ENCODE results near the gene SPNS2.

The SPNS2 gene

DNA sequence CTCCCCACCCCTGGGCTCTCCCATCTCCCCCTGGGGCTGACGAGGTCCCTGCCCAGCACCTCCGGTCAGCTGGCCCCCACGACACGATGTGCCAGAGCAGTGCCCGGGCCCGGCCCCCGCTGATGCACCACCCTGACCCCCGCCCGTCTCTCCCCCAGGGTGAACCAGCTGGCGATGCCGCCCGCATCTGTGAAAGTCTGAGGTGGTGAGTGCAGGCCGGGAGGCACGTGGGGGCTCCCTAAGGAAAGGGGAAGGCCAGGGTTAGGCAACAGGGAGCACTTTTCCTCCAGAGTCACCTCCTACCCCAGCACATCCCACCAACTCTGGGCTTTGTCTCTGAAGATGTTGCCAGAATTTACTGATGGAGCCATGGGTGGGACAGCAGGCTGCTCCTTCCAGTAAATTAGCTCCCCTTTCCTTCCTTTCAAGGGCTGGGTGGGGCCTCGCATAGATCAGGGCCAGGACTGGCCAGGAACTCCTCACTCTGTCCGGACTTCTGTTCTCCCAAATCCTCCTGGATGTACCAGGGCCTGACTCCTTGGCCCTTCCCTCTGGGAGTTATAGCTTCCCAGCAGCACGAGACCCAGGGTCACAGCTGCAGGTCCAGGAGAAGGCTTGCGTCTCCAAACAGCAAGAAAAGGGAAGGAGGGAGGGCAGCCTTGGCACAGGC lies 38.2 kb downstream of the SPNS2 start:
- Histone ChIP-seq H3K27ac (ENCODE audit: low read depth, low read length) (no peak overlapping the region), H3K36me3 (ENCODE audit: insufficient read depth, low read length) (peaks cover under 1% of the 10 kb centered on the region), H3K4me3 (ENCODE audit: low read depth in 1 of 2, low read length in 2 of 2) (peak overlapping the region in 1 of 2 donors; percentile 14), H3K9ac (ENCODE audit: low read length) (no peak overlapping the region), H3K9me3 (ENCODE audit: low read length) (no peaks in the 10 kb centered on the region), H3K4me1 (ENCODE audit: insufficient read depth, low read length) (peaks cover 8% of the 10 kb centered on the region), H3K27me3 (ENCODE audit: control insufficient read depth in 1 of 2, insufficient read depth in 2 of 2, low read length in 2 of 2) (peaks cover 0 to 13% of the 10 kb centered on the region in 2 donors)

- peaks cover 8% of the 10 kb centered on the region for H3K4me1 ChIP-seq (ENCODE audit: insufficient read depth, low read length)
- H3K9ac ChIP-seq (ENCODE audit: low read length): no peak overlapping the region
- no peaks in the 10 kb centered on the region for H3K9me3 ChIP-seq (ENCODE audit: low read length)
- peaks cover 8% of the 10 kb centered on the region for H3K36me3 ChIP-seq (ENCODE audit: insufficient read depth, low read length)
- H3K4me3 ChIP-seq (ENCODE audit: low read depth in 1 of 2, low read length in 2 of 2): no peak overlapping the region
- H3K27ac ChIP-seq (ENCODE audit: low read depth, low read length): no peak overlapping the region
- peaks cover 0 to 13% of the 10 kb centered on the region in 2 donors for H3K27me3 ChIP-seq (ENCODE audit: control insufficient read depth in 1 of 2, insufficient read depth in 2 of 2, low read length in 2 of 2)
Observed at GRCh38 chr17:4537451-4538235, 39.0 kb downstream of the SPNS2 start.

DNA sequence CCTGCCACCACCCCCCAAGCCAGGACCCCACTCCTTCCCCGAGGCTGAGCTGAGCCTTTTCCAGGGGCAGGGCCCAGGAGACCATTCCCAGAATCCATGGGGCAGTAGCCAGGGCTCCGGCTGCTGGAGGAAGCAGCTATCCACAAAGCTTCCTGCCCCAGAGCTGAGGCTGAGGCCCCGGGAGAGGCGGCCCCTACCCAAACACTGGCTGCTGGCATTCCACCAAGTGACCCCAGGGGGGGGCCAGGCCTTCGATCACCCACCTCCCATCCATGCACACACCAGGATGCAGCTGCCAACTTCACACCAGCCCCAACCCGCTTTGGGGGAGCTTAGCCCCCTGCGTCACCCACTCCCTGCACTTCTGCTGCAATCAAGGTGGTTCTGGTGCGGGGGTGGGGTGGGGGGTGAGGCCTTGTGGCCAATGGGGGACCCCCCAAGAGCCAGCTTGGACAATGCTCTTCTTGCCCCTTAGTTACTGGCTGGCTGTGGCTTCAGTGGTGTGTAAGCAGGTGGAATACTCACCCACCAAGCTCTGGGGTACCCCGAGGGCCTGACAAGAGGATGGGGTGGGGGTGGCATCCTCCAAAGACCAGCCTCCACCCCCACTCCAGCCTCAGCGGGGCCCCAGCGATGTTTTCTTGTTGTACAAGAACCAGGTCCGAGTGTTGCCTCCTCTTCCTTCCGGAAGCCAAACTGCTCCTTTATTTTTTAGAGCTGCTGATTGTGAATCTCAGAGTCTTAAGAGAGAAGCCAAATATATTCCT lies 39.7 kb downstream of the SPNS2 start:
- no peak overlapping the region for H3K4me3 ChIP-seq (ENCODE audit: low read depth in 1 of 2, low read length in 2 of 2)
- H3K9me3 ChIP-seq (ENCODE audit: low read length): no peaks in the 10 kb centered on the region
- no peak overlapping the region for H3K27ac ChIP-seq (ENCODE audit: low read depth, low read length)
- peaks cover 0 to 13% of the 10 kb centered on the region in 2 donors for H3K27me3 ChIP-seq (ENCODE audit: control insufficient read depth in 1 of 2, insufficient read depth in 2 of 2, low read length in 2 of 2)
- peaks cover 8% of the 10 kb centered on the region for H3K4me1 ChIP-seq (ENCODE audit: insufficient read depth, low read length)
- H3K36me3 ChIP-seq (ENCODE audit: insufficient read depth, low read length): peaks cover 12% of the 10 kb centered on the region
- no peak overlapping the region for H3K9ac ChIP-seq (ENCODE audit: low read length)

GRCh38 chr17:4539025-4539424 lies 40.3 kb downstream of the SPNS2 start:
- Histone ChIP-seq H3K4me1 (ENCODE audit: insufficient read depth, low read length) (peaks cover 8% of the 10 kb centered on the region), H3K36me3 (ENCODE audit: insufficient read depth, low read length) (peaks cover 16% of the 10 kb centered on the region), H3K27ac (ENCODE audit: low read depth, low read length) (no peak overlapping the region)

GRCh38 chr17:4539576-4540223 lies 41.0 kb downstream of the SPNS2 start:
- Histone ChIP-seq H3K27me3 (ENCODE audit: control insufficient read depth in 1 of 2, insufficient read depth in 2 of 2, low read length in 2 of 2) (peaks cover 0 to 13% of the 10 kb centered on the region in 2 donors), H3K4me3 (ENCODE audit: low read depth in 1 of 2, low read length in 2 of 2) (no peak overlapping the region), H3K27ac (ENCODE audit: low read depth, low read length) (no peak overlapping the region), H3K4me1 (ENCODE audit: insufficient read depth, low read length) (peaks cover 8% of the 10 kb centered on the region), H3K9me3 (ENCODE audit: low read length) (no peaks in the 10 kb centered on the region), H3K36me3 (ENCODE audit: insufficient read depth, low read length) (peaks cover 17% of the 10 kb centered on the region), H3K9ac (ENCODE audit: low read length) (no peak overlapping the region)

More at GRCh38 chr17:4539025-4539424, 40.3 kb downstream of the SPNS2 start:
- peaks cover 0 to 13% of the 10 kb centered on the region in 2 donors for H3K27me3 ChIP-seq (ENCODE audit: control insufficient read depth in 1 of 2, insufficient read depth in 2 of 2, low read length in 2 of 2)
- no peaks in the 10 kb centered on the region for H3K9me3 ChIP-seq (ENCODE audit: low read length)
- no peak overlapping the region for H3K4me3 ChIP-seq (ENCODE audit: low read depth in 1 of 2, low read length in 2 of 2)
- H3K9ac ChIP-seq (ENCODE audit: low read length): no peak overlapping the region

GRCh38 chr17:4540224-4540651 lies 41.6 kb downstream of the SPNS2 start:
- H3K4me3 ChIP-seq (ENCODE audit: low read depth in 1 of 2, low read length in 2 of 2): no peak overlapping the region
- H3K27ac ChIP-seq (ENCODE audit: low read depth, low read length): no peak overlapping the region
- H3K27me3 ChIP-seq (ENCODE audit: control insufficient read depth in 1 of 2, insufficient read depth in 2 of 2, low read length in 2 of 2): peaks cover 0 to 11% of the 10 kb centered on the region in 2 donors
- H3K4me1 ChIP-seq (ENCODE audit: insufficient read depth, low read length): peaks cover 8% of the 10 kb centered on the region
- H3K36me3 ChIP-seq (ENCODE audit: insufficient read depth, low read length): peaks cover 17% of the 10 kb centered on the region
- H3K9ac ChIP-seq (ENCODE audit: low read length): no peak overlapping the region
- H3K9me3 ChIP-seq (ENCODE audit: low read length): no peaks in the 10 kb centered on the region

DNA sequence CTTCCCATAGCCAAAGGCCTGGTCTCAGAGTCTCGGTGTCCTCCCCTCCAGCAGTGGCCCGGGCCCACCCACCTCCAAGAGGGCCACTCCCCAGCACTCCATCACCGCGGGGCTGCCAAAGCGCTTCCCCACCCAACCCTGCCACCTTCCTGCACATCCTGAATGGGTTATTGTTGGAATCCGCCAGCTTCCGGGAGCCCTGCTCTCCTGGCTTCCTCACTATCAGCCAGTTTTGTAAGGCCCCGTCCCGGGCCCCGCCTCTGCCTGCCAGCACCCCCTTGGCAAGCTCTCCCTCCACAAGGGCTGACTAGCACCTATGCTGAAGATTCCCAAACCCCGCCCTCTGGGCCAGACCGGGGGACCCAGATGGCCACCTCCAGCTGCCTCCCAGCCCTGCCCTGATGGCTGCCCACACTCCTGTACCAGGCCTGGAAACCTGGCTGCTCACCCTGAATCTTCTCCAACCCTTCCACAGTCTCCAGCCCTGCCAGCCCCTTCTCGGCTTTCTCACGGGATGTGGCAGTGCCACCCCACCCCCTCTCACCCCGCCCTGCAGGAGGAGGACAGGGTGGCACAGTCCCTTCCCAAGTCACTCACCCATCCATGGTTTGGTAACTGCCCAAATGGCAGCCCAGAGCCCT lies 42.1 kb downstream of the SPNS2 start:
- Histone ChIP-seq H3K27ac (ENCODE audit: low read depth, low read length) (no peak overlapping the region), H3K9me3 (ENCODE audit: low read length) (no peaks in the 10 kb centered on the region), H3K27me3 (ENCODE audit: control insufficient read depth in 1 of 2, insufficient read depth in 2 of 2, low read length in 2 of 2) (peaks cover 0 to 5% of the 10 kb centered on the region in 2 donors), H3K4me3 (ENCODE audit: low read depth in 1 of 2, low read length in 2 of 2) (no peak overlapping the region), H3K9ac (ENCODE audit: low read length) (no peak overlapping the region), H3K36me3 (ENCODE audit: insufficient read depth, low read length) (peaks cover 17% of the 10 kb centered on the region), H3K4me1 (ENCODE audit: insufficient read depth, low read length) (peaks cover 8% of the 10 kb centered on the region)

DNA sequence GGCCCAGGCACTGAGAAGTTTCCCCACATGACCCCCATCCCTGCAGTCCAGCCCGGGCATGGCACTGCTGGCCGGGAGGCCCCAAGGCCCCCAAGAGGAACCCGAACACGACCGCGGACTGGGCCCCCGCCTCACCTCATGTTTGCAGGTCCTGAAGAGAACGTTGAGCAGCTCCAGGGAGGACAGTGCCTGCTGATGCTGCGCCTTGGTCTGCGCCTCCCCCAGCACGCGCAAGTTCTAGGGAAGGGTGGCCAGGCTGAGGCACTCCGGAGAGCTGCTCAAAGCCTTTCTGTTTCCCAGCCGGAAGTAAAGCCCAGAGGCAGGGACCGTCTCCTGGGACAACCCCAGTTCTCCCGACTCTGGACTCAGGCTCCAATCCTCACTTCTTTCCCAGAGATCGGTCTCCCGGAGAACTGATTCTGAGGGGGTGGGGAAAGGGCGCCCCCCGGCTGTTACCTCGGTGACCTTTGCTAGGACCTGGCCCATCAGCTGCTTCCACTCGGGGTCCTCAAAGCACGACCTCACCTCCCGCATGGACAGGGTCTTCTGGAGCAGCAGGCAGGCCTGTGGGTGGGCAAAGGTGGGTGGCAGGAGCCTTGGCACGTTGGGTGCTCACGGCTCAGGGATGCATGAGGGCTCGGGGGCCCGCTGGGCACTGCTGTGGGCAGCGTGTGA lies 42.8 kb downstream of the SPNS2 start:
- Histone ChIP-seq H3K4me1 (ENCODE audit: insufficient read depth, low read length) (peaks cover 8% of the 10 kb centered on the region), H3K27me3 (ENCODE audit: control insufficient read depth in 1 of 2, insufficient read depth in 2 of 2, low read length in 2 of 2) (no peaks in the 10 kb centered on the region), H3K36me3 (ENCODE audit: insufficient read depth, low read length) (peaks cover 17% of the 10 kb centered on the region), H3K4me3 (ENCODE audit: low read depth in 1 of 2, low read length in 2 of 2) (no peak overlapping the region), H3K9ac (ENCODE audit: low read length) (no peak overlapping the region), H3K9me3 (ENCODE audit: low read length) (no peaks in the 10 kb centered on the region), H3K27ac (ENCODE audit: low read depth, low read length) (no peak overlapping the region)

- H3K27me3 ChIP-seq (ENCODE audit: control insufficient read depth in 1 of 2, insufficient read depth in 2 of 2, low read length in 2 of 2): no peaks in the 10 kb centered on the region
- H3K4me1 ChIP-seq (ENCODE audit: insufficient read depth, low read length): peaks cover 5% of the 10 kb centered on the region
- H3K4me3 ChIP-seq (ENCODE audit: low read depth in 1 of 2, low read length in 2 of 2): no peak overlapping the region
- no peaks in the 10 kb centered on the region for H3K9me3 ChIP-seq (ENCODE audit: low read length)
- no peak overlapping the region for H3K27ac ChIP-seq (ENCODE audit: low read depth, low read length)
- H3K9ac ChIP-seq (ENCODE audit: low read length): no peak overlapping the region
- peaks cover 18% of the 10 kb centered on the region for H3K36me3 ChIP-seq (ENCODE audit: insufficient read depth, low read length)
Observed at GRCh38 chr17:4542003-4542725, 43.5 kb downstream of the SPNS2 start.

- no peaks in the 10 kb centered on the region for H3K27me3 ChIP-seq (ENCODE audit: control insufficient read depth in 1 of 2, insufficient read depth in 2 of 2, low read length in 2 of 2)
- H3K9ac ChIP-seq (ENCODE audit: low read length): no peak overlapping the region
- no peaks in the 10 kb centered on the region for H3K9me3 ChIP-seq (ENCODE audit: low read length)
- no peak overlapping the region for H3K27ac ChIP-seq (ENCODE audit: low read depth, low read length)
- H3K36me3 ChIP-seq (ENCODE audit: insufficient read depth, low read length): peaks cover 24% of the 10 kb centered on the region
- H3K4me3 ChIP-seq (ENCODE audit: low read depth in 1 of 2, low read length in 2 of 2): no peak overlapping the region
- H3K4me1 ChIP-seq (ENCODE audit: insufficient read depth, low read length): no peaks in the 10 kb centered on the region
Observed at GRCh38 chr17:4542726-4543191, 44.1 kb downstream of the SPNS2 start.
